Sigmoid colon (tissue), 7 donors: ENCODE results near the gene PHF20. TPM values are rescaled to one million over a fixed set of nuclear protein-coding genes. Genes with fewer than 3 reads are reported as not detected.

ENCODE experiments used
- DNase-seq: peaks from one replicate; pipeline ENCODE4 v3.0.0-alpha.2; 2019
- H3K27ac ChIP-seq, 4 donors: fragments of 200-600 bp; sonication (generic); one replicate each; pipeline ENCODE4 v1.5.1; 2016 to 2019; ENCODE audit warnings: mild to moderate bottlenecking in 1 of 4
- H3K27me3 ChIP-seq, 3 donors: fragments of 200-600 bp; sonication (generic); one replicate each; pipeline ENCODE4 v1.5.1; 2019; ENCODE audit warnings: mild to moderate bottlenecking in 1 of 3
- H3K36me3 ChIP-seq, 4 donors: fragments of 200-600 bp; sonication (generic); one replicate each; pipeline ENCODE4 v1.5.1; 2016 to 2019
- H3K4me1 ChIP-seq, 4 donors: fragments of 200-600 bp; sonication (generic); one replicate each; pipeline ENCODE4 v1.5.1; 2017 to 2019
- H3K4me3 ChIP-seq, 4 donors: fragments of 200-600 bp; sonication (generic); one replicate each; pipeline ENCODE4 v1.5.1; 2017 to 2019; ENCODE audit warnings: mild to moderate bottlenecking in 2 of 4, moderate library complexity in 1 of 4
- H3K9me3 ChIP-seq, 4 donors: fragments of 200-600 bp in 3 of 4; sonication (generic) in 3 of 4; one replicate each; pipeline versions ENCODE4 v1.5.1 to v1.6.1; 2013 to 2019
- EP300 ChIP-seq, 4 donors: sonication (generic); formaldehyde crosslinking; IDR thresholded peaks; one replicate each; pipeline ENCODE4 v1.6.1; 2017; ENCODE audit warnings: antibody characterized with exemption in 4 of 4
- POLR2A ChIP-seq, 2 donors: fragments of 450-650 bp; IDR thresholded peaks; one replicate each; pipeline ENCODE4 v1.6.1; 2016; ENCODE audit warnings: antibody characterized with exemption in 2 of 2, mild to moderate bottlenecking in 2 of 2, moderate library complexity in 2 of 2
- POLR2AphosphoS5 ChIP-seq, 4 donors: sonication (generic); formaldehyde crosslinking; IDR thresholded peaks; one replicate each; pipeline ENCODE4 v1.6.1; 2017; ENCODE audit warnings: antibody characterized with exemption in 4 of 4
- WGBS, 2 donors: extraction: QIAGEN DNeasy Blood & Tissue Kit; methylation state at CpG; one replicate each; pipeline ENCODE4 v1.1.7; 2013; 5-methylcytosine and 5-hydroxymethylcytosine counted together
- intact Hi-C: fragments of 100-400 bp; cut with DNase I; formaldehyde crosslinking; loops from one replicate; pipeline ENCODE4 v1.15.1; 2023
- polyA plus RNA-seq, 3 donors: library from polyadenylated mRNA; stranded (reverse); fragments of 200-250 nt; gene quantifications; one replicate each; pipeline ENCODE4 v1.2.3, GENCODE V29; 2013
- total RNA-seq, 4 donors: library from RNA; depleted of rRNA; stranded (reverse); fragments of >200 nt; gene quantifications; one replicate each; pipeline ENCODE4 v1.1.0, GENCODE V29; 2016
- TF ChIP-seq, protein P1 (sequence below), 4 experiments: fragments of 450-650 bp in 3 of 4; fragments of 200-600 bp in 1 of 4; IDR thresholded peaks; one replicate each; pipeline ENCODE4 v1.5.1; 2016 to 2019; ENCODE audit warnings: antibody characterized with exemption in 4 of 4, mild to moderate bottlenecking in 3 of 4, moderate library complexity in 2 of 4
- donor health status: healthy with polysubstance abuse.
- donor health status: Bipolar disorder and iron deficiency.
- donor health status: healthy.

The PHF20 gene
- total and polyA plus RNA-seq, 7 donors = 10.8 to 49.7 (median 41.0) TPM

DNA sequence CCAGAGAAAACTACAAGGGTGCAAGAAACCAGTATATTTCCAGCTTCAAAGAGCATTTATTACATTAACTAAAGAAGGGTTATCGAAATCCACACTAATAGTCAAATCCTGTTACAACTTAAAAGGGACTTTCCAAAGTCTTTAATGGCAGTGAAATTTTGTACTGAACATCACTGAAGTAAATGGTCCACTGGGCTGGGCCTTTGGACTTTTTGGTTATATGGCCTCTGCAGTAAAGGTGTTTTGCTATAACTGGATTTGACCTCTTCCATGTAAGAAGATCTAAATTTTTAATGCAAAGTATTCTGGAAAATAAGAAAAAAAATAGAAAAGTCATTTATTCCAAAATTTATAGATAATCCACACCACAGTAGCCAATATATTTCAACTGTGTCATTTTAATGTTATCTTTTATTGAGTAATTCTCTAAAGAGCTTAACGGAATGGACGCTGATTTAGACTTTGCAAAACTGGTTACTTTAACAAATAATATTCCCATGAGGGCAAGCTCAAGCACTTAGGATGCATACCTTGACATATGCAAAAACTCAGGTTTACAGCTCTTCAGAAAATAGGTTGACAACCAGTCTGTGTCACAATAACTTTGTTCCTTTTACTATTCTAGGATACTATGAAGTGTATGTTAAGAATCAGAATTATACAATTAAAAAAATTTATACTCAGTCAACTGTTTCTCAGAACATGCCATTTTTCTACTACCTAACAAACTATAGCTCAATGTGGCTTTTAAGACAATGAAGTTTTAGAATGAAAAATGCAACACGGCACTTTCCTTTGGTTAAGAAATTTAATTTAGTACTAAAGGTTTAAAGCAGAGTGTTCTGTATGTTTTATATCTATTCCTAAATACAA, 36.8 kb upstream of the PHF20 start:
- Histone ChIP-seq H3K36me3 (peaks cover 26 to 100% (median 59%) of the 10 kb centered on the region in 4 donors), H3K4me1 (peaks cover 0 to 94% (median 93%) of the 10 kb centered on the region in 4 donors)
- intact Hi-C loops = loop anchor here (5.0 kb wide), 1 partner anchor 133 kb away; no protein-coding TSS in a partner anchor

DNA sequence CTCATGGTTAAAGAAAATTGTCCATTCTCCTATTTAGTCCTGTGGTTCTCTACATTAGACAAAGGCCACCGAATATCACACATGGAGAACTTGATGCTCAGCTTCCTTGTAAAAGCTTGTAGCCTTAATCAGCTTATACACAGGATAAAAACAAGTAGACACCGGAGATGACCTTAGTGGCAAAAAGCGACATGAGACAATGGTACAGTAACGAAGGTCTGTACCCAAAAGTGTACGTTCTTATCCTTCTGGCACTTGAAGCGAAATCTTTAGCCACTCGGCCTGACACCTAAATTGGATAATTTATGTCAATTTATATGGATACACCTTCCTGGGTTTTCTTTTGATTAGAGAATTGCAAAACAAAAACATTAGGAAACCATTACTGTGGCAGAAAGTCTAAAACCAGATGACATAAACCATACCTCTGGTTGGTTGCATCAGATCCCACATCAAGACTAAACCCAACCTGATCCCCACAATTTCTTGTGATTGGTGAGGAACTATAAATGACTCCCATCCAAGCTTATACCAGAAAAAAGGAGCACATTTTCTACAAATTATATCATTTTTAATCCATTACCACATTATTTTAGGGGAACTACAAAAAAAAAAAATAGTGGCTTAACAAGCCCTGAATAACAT, 35.9 kb upstream of the PHF20 start:
- intact Hi-C loops = loop anchor here (5.0 kb wide), 1 partner anchor 134 kb away; no protein-coding TSS in a partner anchor

More for the DNA sequence above, 36.8 kb upstream of the PHF20 start:
- no peak for DNase-seq
- Histone ChIP-seq H3K9me3 (no peaks in the 10 kb centered on the region), H3K27ac (peak overlapping the region in 1 of 4 donors; percentile 35), H3K27me3 (no peaks in the 10 kb centered on the region), H3K4me3 (no peak overlapping the region)
- WGBS, 2 donors = 75 to 77% methylated on average over 4 of the region's 4 CpGs
- TF ChIP-seq POLR2A (IDR thresholded peaks at IDR 0.05) = no peak
- TF ChIP-seq EP300 (IDR thresholded peaks at IDR 0.05) = no peak

DNA sequence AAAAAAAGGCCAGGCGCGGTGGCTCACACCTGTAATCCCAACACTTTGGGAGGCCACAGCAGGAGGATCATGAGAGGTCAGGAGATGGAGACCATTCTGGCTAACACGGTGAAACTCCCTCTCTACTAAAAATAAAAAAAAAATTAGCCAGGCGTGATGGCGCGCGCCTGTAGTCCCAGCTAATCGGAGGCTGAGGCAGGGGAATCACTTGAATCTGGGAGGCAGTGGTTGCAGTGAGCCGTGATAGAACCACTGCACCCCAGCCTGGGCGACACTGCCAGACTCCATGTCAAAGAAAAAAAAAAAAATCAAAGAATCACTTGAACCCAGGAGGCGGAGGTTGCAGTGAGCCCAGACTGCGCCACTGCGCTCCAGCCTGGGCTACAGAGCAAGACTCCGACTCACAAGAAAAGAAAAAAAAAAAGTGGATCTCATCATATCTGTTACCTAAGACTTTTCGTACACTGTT, 33.9 kb upstream of the PHF20 start:
- intact Hi-C loops = loop anchor here (2.0 to 5.0 kb wide), 2 partner anchors 13 to 136 kb away; no protein-coding TSS in a partner anchor
- Histone ChIP-seq H3K27ac (peak overlapping the region in 1 of 4 donors; percentile 94), H3K4me1 (peaks cover 0 to 76% (median 73%) of the 10 kb centered on the region in 4 donors)

More for the DNA sequence above, 35.9 kb upstream of the PHF20 start:
- Histone ChIP-seq H3K36me3 (peaks cover 22 to 98% (median 62%) of the 10 kb centered on the region in 4 donors), H3K4me3 (peak overlapping the region in 1 of 4 donors; percentile 0), H3K9me3 (no peaks in the 10 kb centered on the region), H3K27ac (peak overlapping the region in 2 of 4 donors; percentile 18 to 35), H3K4me1 (peaks cover 0 to 92% (median 91%) of the 10 kb centered on the region in 4 donors), H3K27me3 (no peaks in the 10 kb centered on the region)
- 64 to 76% methylated on average over 7 of the region's 7 CpGs for WGBS, 2 donors
- DNase-seq = no peak
- TF ChIP-seq, protein P1, sequence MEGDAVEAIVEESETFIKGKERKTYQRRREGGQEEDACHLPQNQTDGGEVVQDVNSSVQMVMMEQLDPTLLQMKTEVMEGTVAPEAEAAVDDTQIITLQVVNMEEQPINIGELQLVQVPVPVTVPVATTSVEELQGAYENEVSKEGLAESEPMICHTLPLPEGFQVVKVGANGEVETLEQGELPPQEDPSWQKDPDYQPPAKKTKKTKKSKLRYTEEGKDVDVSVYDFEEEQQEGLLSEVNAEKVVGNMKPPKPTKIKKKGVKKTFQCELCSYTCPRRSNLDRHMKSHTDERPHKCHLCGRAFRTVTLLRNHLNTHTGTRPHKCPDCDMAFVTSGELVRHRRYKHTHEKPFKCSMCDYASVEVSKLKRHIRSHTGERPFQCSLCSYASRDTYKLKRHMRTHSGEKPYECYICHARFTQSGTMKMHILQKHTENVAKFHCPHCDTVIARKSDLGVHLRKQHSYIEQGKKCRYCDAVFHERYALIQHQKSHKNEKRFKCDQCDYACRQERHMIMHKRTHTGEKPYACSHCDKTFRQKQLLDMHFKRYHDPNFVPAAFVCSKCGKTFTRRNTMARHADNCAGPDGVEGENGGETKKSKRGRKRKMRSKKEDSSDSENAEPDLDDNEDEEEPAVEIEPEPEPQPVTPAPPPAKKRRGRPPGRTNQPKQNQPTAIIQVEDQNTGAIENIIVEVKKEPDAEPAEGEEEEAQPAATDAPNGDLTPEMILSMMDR (IDR thresholded peaks at IDR 0.05) = no peak
- no peak for TF ChIP-seq EP300 (IDR thresholded peaks at IDR 0.05)
- no peak for TF ChIP-seq POLR2A (IDR thresholded peaks at IDR 0.05)
- TF ChIP-seq POLR2AphosphoS5 (IDR thresholded peaks at IDR 0.05) = no peak

DNA sequence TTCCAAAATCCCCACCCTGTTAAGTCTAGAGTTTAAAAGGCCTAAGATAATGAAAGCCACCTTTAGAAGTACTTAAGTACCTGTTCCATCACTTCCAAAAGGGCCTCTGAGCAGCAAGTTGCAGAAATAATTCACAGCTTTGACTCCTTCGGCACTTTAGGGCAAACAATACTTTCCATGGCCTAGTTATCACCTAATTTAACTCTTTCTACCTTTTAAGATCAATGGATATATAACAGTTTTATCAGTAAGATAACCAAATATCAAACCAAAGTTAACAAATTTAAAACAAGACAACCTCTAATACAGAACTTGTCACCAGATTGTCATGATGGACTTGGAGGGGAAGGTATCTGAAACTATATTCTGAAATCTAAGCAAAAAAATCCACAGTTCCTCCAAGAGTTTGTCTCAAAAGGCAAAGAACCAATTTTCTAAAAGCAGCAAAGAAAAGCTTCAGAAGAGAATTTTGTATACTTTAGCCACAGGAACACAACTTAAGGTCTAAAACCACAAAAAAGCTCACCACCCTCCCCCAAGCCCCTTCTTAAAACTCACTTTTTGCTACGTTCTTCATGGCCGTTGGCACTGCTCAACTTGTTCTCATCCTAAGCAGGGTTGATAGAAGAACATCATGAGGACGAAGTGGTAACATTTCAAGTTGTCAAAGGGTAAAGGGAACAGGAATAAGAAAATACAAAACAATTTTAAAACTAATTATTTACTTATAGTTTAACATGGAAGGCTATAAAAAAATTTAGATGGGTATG, 33.2 kb upstream of the PHF20 start:
- no peak for TF ChIP-seq POLR2AphosphoS5 (IDR thresholded peaks at IDR 0.05)
- TF ChIP-seq EP300 (IDR thresholded peaks at IDR 0.05) = no peak
- TF ChIP-seq, protein P1 (IDR thresholded peaks at IDR 0.05) = no peak
- TF ChIP-seq POLR2A (IDR thresholded peaks at IDR 0.05) = no peak
- no peaks in the 10 kb centered on the region for H3K9me3 ChIP-seq
- peaks cover 0 to 75% (median 74%) of the 10 kb centered on the region in 4 donors for H3K4me1 ChIP-seq
- intact Hi-C loops = loop anchor here (1.0 to 5.0 kb wide), 3 partner anchors 14 to 146 kb away; no protein-coding TSS in a partner anchor
- no peak for DNase-seq
- H3K4me3 ChIP-seq = no peak overlapping the region
- 62% methylated on average over 4 of the region's 4 CpGs for WGBS, 2 donors
- no peaks in the 10 kb centered on the region for H3K27me3 ChIP-seq
- peak overlapping the region in 3 of 4 donors; percentile 22 to 94 (median 22) for H3K27ac ChIP-seq
- peaks cover 12 to 72% (median 49%) of the 10 kb centered on the region in 4 donors for H3K36me3 ChIP-seq

More for the DNA sequence above, 33.9 kb upstream of the PHF20 start:
- Histone ChIP-seq H3K27me3 (no peaks in the 10 kb centered on the region), H3K4me3 (no peak overlapping the region), H3K9me3 (no peaks in the 10 kb centered on the region), H3K36me3 (peaks cover 12 to 79% (median 52%) of the 10 kb centered on the region in 4 donors)
- 93 to 94% methylated on average over 15 of the region's 15 CpGs for WGBS, 2 donors
- DNase-seq = no peak
- TF ChIP-seq, protein P1 (IDR thresholded peaks at IDR 0.05) = no peak
- TF ChIP-seq POLR2A (IDR thresholded peaks at IDR 0.05) (no peak), POLR2AphosphoS5 (IDR thresholded peaks at IDR 0.05) (no peak), EP300 (IDR thresholded peaks at IDR 0.05) (no peak)
